Effector CD8-positive, alpha-beta T cell (primary cell): Measurements from ENCODE around the gene ZNF423.
"Not testable (repeated sequence)": the region's sequence is repeated elsewhere in the genome, so short reads cannot be mapped to it uniquely, and the experiment has no call there.

Experiments used
- DNase-seq: peaks from one replicate; lab custom pipeline; 2025; lab: John Stamatoyannopoulos, UW

The ZNF423 gene

GRCh38 chr16:49510654-49511305 lies 345.1 kb downstream of the ZNF423 start:
- no peak for DNase-seq

GRCh38 chr16:49510141-49510540 lies 345.8 kb downstream of the ZNF423 start:
- DNase-seq, result no peak

GRCh38 chr16:49506058-49507013 lies 349.6 kb downstream of the ZNF423 start:
- not testable (repeated sequence) for DNase-seq

- DNase-seq, result no peak
Measured at GRCh38 chr16:49505556-49505955, 350.4 kb downstream of the ZNF423 start.

GRCh38 chr16:49504626-49505025 lies 351.3 kb downstream of the ZNF423 start:
- DNase-seq, result no peak

- no peak for DNase-seq
Measured at GRCh38 chr16:49504023-49504364, 351.9 kb downstream of the ZNF423 start.

GRCh38 chr16:49503256-49504022 lies 352.5 kb downstream of the ZNF423 start:
- DNase-seq, result no peak

- no peak for DNase-seq
Measured at GRCh38 chr16:49502136-49502881, 353.6 kb downstream of the ZNF423 start.

- DNase-seq, result no peak
Measured at GRCh38 chr16:49499869-49500610, 355.9 kb downstream of the ZNF423 start.

GRCh38 chr16:49499414-49499785 lies 356.5 kb downstream of the ZNF423 start:
- no peak for DNase-seq

- DNase-seq, result no peak
Measured at GRCh38 chr16:49498666-49499413, 357.1 kb downstream of the ZNF423 start.

- no peak for DNase-seq
Measured at GRCh38 chr16:49498264-49498663, 357.6 kb downstream of the ZNF423 start.

GRCh38 chr16:49497466-49497865 lies 358.4 kb downstream of the ZNF423 start:
- no peak for DNase-seq

GRCh38 chr16:49496656-49497055 lies 359.3 kb downstream of the ZNF423 start:
- DNase-seq, result no peak

- DNase-seq, result no peak
Measured at GRCh38 chr16:49495596-49496355, 360.1 kb downstream of the ZNF423 start.

- DNase-seq, result no peak
Measured at GRCh38 chr16:49494891-49495566, 360.9 kb downstream of the ZNF423 start.

- no peak for DNase-seq
Measured at GRCh38 chr16:49494474-49494873, 361.4 kb downstream of the ZNF423 start.

GRCh38 chr16:49493836-49494235 lies 362.1 kb downstream of the ZNF423 start:
- DNase-seq, result no peak
